NCI-H2227 treated with DMSO at 0.1 percent for 48 hours (cell line): ENCODE results near the gene NDUFS5.
"Not testable (repeated sequence)": the region's sequence is repeated elsewhere in the genome, so short reads cannot be mapped to it uniquely, and the experiment has no call there.

Experiments
- DNase-seq: peaks from one replicate; lab custom pipeline; 2025; lab: John Stamatoyannopoulos, UW

Gene NDUFS5

DNA sequence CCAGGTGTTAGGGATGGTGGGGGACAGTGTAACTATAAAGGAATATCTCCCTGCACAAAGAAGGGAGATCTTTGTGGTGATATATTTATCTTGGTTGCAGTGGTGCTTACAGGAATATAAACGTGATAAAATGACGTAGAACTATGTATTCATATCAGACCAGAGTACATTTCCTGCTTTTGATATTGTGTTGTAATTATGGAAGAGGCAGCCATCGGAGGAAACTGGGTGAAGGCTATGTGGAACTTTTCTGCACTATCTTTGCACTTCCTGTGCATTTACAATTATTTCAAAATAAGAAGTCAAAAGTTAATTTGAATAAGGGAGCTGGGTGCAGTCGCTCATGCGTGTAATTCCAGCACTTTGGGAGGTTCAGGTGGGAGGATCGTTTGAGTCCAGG is 37.6 kb downstream of the NDUFS5 start:
- no peak for DNase-seq

DNA sequence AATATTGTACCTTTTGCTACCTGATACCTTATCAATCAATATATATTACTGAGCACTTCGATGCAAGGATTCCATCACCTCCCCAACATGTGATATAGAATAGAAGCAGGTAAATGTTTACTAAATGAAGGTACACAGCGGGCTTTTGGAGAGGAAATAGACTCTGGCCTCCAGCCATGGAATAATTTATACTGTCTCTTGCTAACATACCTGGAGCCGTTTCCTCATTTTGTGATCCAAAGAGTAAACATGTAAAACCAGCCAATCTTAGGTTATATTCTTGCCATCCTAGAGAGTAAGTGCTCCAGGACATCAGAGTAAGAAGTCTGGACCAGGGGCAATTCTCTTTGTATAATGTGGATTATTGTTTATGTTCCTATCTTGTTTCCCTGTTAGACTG is 39.4 kb downstream of the NDUFS5 start:
- no peak for DNase-seq

DNA sequence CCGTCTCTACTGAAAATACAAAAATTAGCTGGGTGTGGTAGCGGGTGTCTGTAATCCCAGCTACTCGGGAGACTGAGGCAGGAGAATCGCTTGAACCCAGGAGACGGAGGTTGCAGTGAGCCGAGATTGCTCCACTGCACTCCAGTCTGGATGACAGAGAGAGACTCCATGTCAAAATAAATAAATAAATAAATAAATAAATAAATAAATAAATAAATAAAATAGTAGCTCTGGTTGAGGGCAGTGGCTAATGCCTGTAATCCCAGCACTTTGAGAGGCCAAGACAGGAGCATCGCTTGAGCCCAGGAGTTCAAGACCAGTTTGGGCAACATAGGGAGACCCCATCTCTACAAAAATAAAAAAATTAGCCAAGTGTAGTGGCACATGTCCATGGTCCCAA is 42.1 kb downstream of the NDUFS5 start:
- not testable (repeated sequence) for DNase-seq

DNA sequence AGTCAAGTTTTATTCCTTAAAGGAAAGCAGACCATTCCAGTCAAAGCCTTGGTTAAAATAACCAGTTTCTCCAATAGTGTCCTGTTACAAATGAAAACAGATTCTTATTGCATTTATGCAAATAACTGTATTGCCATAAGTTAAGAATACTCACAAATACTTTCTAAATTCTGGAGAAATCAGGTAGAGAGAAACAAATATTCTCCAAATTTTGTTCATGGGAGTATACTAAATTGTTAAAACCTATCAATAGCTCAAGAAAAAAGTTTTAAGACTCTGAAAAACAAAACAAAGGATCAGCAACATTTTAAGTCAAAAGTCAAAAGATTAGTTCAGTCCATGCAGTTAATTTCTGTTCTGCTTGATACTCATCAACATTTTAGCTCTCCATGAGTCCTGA is 45.4 kb downstream of the NDUFS5 start:
- not testable (repeated sequence) for DNase-seq

DNA sequence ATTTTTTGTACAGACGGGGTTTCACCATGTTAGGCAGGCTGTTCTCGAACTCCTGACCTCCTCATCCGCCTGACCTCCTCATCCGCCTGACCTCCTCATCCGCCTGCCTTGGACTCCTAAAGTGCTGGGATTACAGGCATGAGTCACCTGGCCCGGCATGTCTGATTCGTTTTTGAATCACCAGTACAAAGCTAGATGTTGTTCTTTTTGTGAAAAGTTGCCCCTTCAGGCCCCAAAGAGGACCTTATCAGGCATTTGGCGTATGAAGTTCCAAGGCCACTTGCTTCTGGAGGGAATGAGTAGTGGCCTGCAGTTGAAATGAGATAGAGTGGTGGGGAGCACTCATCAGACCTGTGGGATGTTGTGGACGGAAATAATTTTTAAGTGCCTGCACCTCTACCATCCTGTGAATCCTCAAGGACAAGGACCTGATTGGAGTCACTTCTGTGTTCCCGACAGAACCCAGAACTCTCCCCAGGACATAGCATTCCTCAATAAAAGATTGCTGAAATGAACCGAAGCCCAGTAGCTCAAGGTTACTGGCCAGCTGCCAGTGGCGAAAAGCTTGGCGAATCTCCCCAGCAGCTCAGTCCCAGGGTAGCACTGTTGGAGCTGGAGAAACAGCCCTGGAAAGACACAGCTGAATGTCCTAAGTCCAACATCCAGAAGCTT is 50.1 kb downstream of the NDUFS5 start:
- no peak for DNase-seq

DNA sequence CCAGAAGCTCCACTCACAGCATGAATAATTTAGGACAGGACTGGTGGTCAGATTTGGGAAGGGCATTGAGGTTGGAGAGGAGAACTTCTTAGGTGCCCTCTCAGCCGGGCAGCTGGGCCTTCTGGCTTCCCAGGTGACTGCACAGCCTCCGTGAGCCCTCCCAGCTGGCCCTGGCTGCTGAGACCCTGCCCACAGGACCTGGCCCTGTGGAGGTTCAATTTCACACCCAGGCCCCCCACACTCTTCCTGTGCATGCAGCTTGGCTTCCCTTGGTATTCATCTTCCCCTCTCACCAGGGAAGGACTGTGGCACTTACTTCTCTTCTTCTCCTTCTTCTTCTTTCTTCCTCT is 50.6 kb downstream of the NDUFS5 start:
- DNase-seq, result no peak

DNA sequence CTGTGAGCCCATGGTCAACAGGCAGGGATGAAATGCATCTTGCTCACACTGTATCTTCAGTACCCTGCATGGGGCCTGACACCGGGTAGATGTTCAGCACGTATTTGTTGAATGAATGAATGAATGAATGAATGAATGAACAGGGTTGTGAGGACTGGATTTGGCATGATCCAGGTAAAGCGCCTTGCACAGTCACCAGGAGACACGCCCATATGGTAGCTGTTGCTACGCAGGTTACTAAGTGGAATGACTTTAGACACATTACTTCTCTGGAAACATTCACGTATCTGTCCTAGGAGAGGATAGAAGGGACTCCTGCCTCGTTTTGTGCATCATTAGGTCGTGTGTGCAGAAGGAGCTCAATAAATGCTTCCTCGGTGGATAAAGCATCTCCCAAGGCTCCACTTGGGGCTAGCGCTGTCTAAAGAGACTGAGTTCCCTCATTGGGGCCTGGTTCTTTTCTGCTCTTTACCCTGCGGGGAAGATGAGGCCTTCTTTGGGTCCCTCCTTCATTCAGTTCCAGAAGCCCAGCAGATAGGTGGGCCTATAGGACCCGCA is 54.2 kb downstream of the NDUFS5 start:
- DNase-seq, result no peak

DNA sequence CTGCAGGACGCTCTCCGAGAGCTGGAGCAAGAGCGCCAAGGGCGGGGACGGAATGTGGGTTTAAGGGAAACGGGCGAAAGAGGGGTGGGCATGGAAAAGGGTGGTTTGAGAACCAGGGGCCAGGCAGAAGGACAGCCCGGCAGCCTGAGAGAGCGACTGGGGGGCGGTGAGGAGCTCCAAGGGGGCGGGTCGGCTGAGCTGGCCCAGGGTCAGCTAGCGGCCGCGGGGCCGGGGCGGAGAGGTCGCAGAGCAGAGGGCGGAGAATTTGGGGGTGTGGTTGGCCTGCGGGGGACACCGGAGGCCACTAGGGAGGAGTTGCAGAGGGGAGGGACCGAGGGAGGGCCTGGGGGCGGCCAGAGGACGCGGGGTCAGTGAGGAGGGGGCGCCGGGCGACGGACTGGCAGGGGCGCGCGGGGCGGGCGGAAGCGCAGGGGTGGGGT is 54.7 kb downstream of the NDUFS5 start:
- no peak for DNase-seq

DNA sequence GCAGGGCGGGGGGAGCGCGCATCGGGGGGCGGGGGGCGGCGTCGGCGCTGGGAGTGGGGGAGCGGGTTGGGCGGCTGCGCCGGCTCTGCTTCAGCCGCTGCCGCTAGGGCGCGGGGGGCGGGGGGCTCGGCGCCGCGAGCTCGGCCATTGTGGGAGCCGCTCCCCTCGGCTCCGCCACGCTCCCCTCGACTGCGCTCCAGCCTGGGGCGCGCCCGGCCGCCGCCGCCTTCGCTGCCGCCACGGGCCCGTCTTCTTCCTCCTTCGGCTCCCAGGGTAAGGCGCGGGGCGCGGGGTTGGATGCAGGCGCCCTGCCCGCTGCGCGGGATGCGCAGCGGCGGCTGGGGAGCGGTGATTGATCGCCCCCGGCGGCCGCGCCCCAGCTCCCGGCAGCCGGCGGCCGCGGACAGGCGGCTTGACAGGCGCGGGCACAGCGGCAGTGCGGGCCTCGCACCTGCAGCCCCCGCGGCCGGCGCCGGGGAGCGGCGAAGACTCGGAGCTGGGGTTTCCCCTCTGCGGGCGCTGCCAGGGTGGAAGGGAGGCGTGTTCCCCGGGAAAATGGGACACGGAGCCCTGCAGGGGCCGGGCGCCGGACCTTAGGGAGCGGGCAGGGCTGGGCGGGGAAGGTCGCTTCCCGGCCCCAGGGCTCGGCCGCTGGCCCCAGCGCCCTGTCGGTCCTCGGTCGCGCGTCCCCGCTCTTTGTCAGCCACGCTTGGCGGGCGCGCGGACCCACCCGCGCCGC is 55.3 kb downstream of the NDUFS5 start:
- DNase-seq, result no peak

DNA sequence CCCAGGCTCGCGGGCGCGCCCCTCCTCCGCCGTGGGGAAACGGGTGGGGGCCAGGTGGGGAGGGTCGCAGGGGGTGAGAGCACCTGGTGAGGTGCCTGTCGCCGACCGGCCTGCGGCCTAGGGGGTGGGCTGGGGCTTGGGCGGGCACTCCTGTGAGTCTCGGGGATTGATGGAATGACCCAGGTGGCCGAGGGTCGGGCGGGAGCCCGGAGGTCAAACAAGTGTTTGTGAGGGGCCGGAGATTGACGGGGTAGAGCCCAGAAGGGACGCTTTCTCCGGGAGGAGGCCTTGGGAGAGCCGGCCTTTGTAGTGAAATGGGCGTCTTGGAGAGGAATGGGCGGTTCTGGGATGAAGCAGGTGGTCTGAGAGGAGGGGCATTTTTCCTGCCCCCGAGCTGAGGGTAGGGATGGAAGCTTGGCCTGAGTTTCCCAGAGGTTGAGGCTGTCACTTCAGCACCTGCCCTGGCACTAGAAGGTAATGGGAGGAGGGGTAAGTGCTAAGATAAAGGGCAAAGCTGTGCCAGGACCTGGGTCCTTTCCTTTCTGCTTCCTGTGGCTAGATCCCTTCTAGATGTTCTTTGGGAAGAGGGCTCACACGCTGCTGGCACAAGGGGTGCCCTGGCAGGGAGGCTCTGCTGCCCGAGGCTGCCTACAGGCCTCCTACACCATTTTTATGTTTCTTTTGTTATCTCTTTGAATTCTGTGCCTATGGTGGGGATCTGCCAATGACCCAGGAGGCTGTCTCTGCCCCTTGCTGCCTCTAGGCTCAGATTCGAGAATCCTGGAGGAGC is 56.1 kb downstream of the NDUFS5 start:
- DNase-seq, result no peak

DNA sequence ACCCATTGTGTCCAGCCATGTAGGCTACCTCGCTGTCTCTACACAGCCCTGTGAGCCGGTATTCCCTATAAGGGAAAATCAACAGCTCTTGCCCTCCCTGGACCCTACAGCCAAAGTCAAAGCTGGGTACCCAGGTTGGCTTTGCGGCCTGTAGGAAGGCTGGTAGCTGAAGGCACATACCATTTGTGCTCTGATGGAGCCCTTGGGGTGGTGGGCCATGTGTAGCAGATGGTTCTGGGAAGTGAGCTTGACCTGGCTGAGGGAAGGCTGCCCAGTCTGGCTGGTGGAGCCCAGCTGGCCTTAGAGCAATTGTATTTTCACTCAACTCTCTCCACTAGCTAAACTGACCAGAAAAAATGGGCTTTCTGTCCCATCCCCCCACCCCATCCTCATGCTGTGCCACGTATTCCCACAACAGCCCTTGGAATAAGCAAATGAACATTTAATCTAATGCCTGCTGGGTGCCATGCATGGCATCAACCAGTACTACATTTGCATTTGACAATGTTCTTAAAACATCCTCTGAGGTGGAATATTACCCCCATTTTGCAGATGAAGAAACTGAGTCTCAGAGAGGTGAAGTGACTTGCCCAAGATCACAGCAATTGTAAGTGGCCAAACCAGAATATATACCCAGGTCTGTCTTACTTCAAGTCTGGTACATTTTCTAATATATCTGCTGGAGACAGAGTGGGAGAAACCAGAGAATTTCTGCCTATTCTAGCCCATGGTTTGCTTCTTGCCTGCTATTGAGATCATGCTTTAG is 56.8 kb downstream of the NDUFS5 start:
- no peak for DNase-seq

DNA sequence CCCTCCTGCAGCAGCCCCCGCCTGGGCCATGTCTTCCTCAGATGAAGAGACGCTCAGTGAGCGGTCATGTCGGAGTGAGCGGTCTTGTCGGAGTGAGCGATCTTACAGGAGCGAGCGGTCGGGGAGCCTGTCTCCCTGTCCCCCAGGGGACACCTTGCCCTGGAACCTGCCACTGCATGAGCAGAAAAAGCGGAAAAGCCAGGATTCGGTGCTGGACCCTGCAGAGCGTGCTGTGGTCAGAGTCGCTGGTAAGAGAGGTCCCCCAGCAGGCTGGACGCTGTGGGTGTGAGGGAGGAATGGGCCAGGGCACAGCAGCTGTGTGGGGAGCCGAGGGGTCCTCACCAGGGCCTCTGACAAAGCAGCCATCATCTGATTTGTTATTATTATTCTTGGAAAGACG is 58.0 kb downstream of the NDUFS5 start:
- no peak for DNase-seq
